B cell (primary cell): ENCODE measurements around the gene CYTIP. TPM values are rescaled to one million over a fixed set of nuclear protein-coding genes. Genes with fewer than 3 reads are reported as not detected.

Experiments
- ATAC-seq: fragments of 200-7000 bp; cut with Tn5 transposase; one replicate; pipeline ENCODE4 v1.10.0; 2021; ENCODE audit warnings: low read depth, mild to moderate bottlenecking, moderate number of reproducible peaks, moderate library complexity
- CTCF ChIA-PET: fragments of 350-600 bp; sonication (Branson Sonifier 250); formaldehyde crosslinking; loops from one replicate; lab custom pipeline; 2021; ENCODE audit warnings: antibody characterized with exemption, inconsistent platforms; lab: Charles Lee
- POLR2A ChIA-PET: fragments of 350-600 bp; sonication (Branson Sonifier 250); formaldehyde crosslinking; loops from one replicate; lab custom pipeline; 2021; ENCODE audit warnings: antibody characterized with exemption; lab: Charles Lee
- DNase-seq: peaks from one replicate; pipeline ENCODE4 v3.0.0; 2013
- H2AFZ ChIP-seq: 2 replicates; pipeline ENCODE4 v1.6.1; 2012; ENCODE audit warnings: mild to moderate bottlenecking, low read depth, low read length; ENCODE audit not compliant: insufficient read depth, poor library complexity, severe bottlenecking
- H3K27ac ChIP-seq, 2 donors: 1 replicate in 1 of 2; 2 replicates in 1 of 2; pipeline ENCODE4 v1.5.1; 2012 to 2013; ENCODE audit warnings: low read length in 2 of 2, mild to moderate bottlenecking in 2 of 2, moderate library complexity in 1 of 2
- H3K27me3 ChIP-seq, 4 experiments: fragments of 200-600 bp in 1 of 4; sonication (generic) in 1 of 4; replicated peaks in 1 of 4; 1 replicate in 2 of 4; 2 replicates in 2 of 4; pipeline versions ENCODE4 v1.6.1 to v1.7.0; 2013 to 2016; ENCODE audit warnings: low read length in 3 of 4, mild to moderate bottlenecking in 2 of 4, mixed read lengths in 1 of 4, moderate library complexity in 1 of 4; ENCODE audit not compliant: insufficient read depth in 4 of 4, control insufficient read depth in 3 of 4; ENCODE audit errors: control extremely low read depth in 1 of 4
- H3K36me3 ChIP-seq, 2 experiments: replicated peaks in 1 of 2; 1 replicate in 1 of 2; 2 replicates in 1 of 2; pipeline versions ENCODE4 v1.6.1 to v1.7.1; 2013; ENCODE audit warnings: low read length in 1 of 2; ENCODE audit not compliant: insufficient read depth in 2 of 2, control insufficient read depth in 1 of 2; ENCODE audit errors: control extremely low read depth in 1 of 2, extremely low read depth in 1 of 2
- H3K4me1 ChIP-seq, 2 donors: fragments of 200-600 bp in 1 of 2; sonication (generic) in 1 of 2; 1 replicate in 1 of 2; 2 replicates in 1 of 2; pipeline versions ENCODE4 v1.5.1 to v1.6.1; 2013 to 2017; ENCODE audit warnings: low read length in 2 of 2; ENCODE audit not compliant: control insufficient read depth in 2 of 2, insufficient read depth in 2 of 2
- H3K4me2 ChIP-seq: replicated peaks from 2 replicates; pipeline ENCODE3; 2012; ENCODE audit warnings: mild to moderate bottlenecking, low read depth, low read length; ENCODE audit not compliant: poor library complexity, severe bottlenecking
- H3K4me3 ChIP-seq, 5 experiments: fragments of 200-600 bp in 1 of 5; sonication (generic) in 1 of 5; 1 replicate in 3 of 5; 2 replicates in 2 of 5; pipeline versions ENCODE4 v1.5.1 to v1.7.0; 2011 to 2016; ENCODE audit warnings: low read length in 4 of 5, mild to moderate bottlenecking in 4 of 5, low read depth in 2 of 5, control low read depth in 1 of 5, moderate library complexity in 1 of 5; ENCODE audit not compliant: insufficient read depth in 1 of 5; ENCODE audit errors: control extremely low read depth in 1 of 5, extremely low read depth in 1 of 5
- H3K79me2 ChIP-seq: fragments of 200-600 bp; sonication (generic); one replicate; pipeline ENCODE4 v1.6.0; 2016; ENCODE audit warnings: low read length; ENCODE audit not compliant: control insufficient read depth, insufficient read depth
- H3K9ac ChIP-seq: fragments of 200-600 bp; sonication (generic); 2 replicates; pipeline ENCODE4 v1.6.1; 2017; ENCODE audit warnings: mild to moderate bottlenecking, low read length, moderate library complexity
- H3K9me3 ChIP-seq, 3 donors: one replicate each; pipeline versions ENCODE4 v1.6.1 to v1.7.1; 2013; ENCODE audit warnings: low read length in 2 of 3; ENCODE audit not compliant: control insufficient read depth in 2 of 3, insufficient read depth in 1 of 3; ENCODE audit errors: control extremely low read depth in 1 of 3
- H4K20me1 ChIP-seq: 2 replicates; pipeline ENCODE4 v1.6.0; 2012; ENCODE audit warnings: mild to moderate bottlenecking, low read length; ENCODE audit not compliant: insufficient read depth, control insufficient read depth, poor library complexity, severe bottlenecking
- H3K27ac Mint-ChIP-seq: one replicate; pipeline ENCODE4 v1.8.0; 2021; ENCODE audit warnings: mixed read lengths
- H3K27me3 Mint-ChIP-seq: one replicate; pipeline ENCODE4 v1.8.0; 2021; ENCODE audit warnings: mixed read lengths
- H3K4me1 Mint-ChIP-seq: one replicate; pipeline ENCODE4 v1.8.0; 2021; ENCODE audit warnings: mixed read lengths
- H3K4me3 Mint-ChIP-seq: one replicate; pipeline ENCODE4 v1.8.0; 2021; ENCODE audit warnings: mixed read lengths
- H3K9me3 Mint-ChIP-seq: one replicate; pipeline ENCODE4 v1.8.0; 2022; ENCODE audit warnings: mixed read lengths; ENCODE audit not compliant: insufficient read depth
- CTCF ChIP-seq: fragments of 200-600 bp; IDR thresholded peaks from one replicate; pipeline ENCODE4 v1.8.0; 2022; ENCODE audit warnings: antibody characterized with exemption, mild to moderate bottlenecking
- EZH2 ChIP-seq: IDR thresholded peaks from 2 replicates; pipeline ENCODE4 v1.6.1; 2012; ENCODE audit warnings: borderline replicate concordance, low read depth, mild to moderate bottlenecking, moderate library complexity, low read length; ENCODE audit not compliant: insufficient read depth, poor library complexity, severe bottlenecking
- WGBS: methylation state at CpG from one replicate; pipeline ENCODE4 v1.1.5; 2013; ENCODE audit warnings: missing lambda C conversion rate; ENCODE audit not compliant: insufficient coverage; 5-methylcytosine and 5-hydroxymethylcytosine counted together
- intact Hi-C: fragments of 100-400 bp; cut with micrococcal nuclease; formaldehyde crosslinking; loops from one replicate; pipeline ENCODE4 v1.10.0; 2022
- polyA plus RNA-seq: library from polyadenylated mRNA; depleted of rRNA; stranded (reverse); fragments of >200 nt; gene quantifications from 2 replicates; pipeline ENCODE4 v1.2.3, GENCODE V29; 2012
- total RNA-seq, 2 donors: library from RNA; stranded (reverse); fragments of 120-200 nt in 1 of 2; gene quantifications; 1 replicate in 1 of 2; 2 replicates in 1 of 2; pipeline versions ENCODE4 v1.2.3 to v1.2.4, GENCODE V29; 2013 to 2022

Gene CYTIP
- total and polyA plus RNA-seq, 2 donors (not counting 1 experiment from before 2014, with no cell fraction given), result 73.0 to 327 TPM

GRCh38 chr2:157468931-157469708 lies 25.2 kb upstream of the CYTIP start:
- Histone ChIP-seq H3K4me3 (peak overlapping the region; percentile 38 to 89 (median 55)), H2AFZ (peak overlapping the region; percentile 19), H3K9ac (peak overlapping the region; percentile 77), H4K20me1 (no peaks in the 10 kb centered on the region), H3K36me3 (no peaks in the 10 kb centered on the region), H3K27ac (peak overlapping the region; percentile 96 to 99), H3K79me2 (no peaks in the 10 kb centered on the region), H3K27me3 (no peaks in the 10 kb centered on the region), H3K4me2 (peak overlapping the region; percentile 73), H3K9me3 (no peaks in the 10 kb centered on the region), H3K4me1 (peaks cover 61 to 68% of the 10 kb centered on the region in 2 donors)
- peak overlapping the region; percentile 87 for H3K4me3 Mint-ChIP-seq
- POLR2A ChIA-PET, result interaction anchor here (0.6 to 2.9 kb wide), 6 partner anchors 23 to 1126 kb away, joined by 3 to 41 read pairs (median 5); partner anchors contain the start of gene CYTIP
- H3K9me3 Mint-ChIP-seq, result no peaks in the 10 kb centered on the region
- ATAC-seq (peak; percentile 80), DNase-seq (peak; percentile 91)
- intact Hi-C loops, result loop anchor here (1.0 to 5.0 kb wide), 6 partner anchors 16 to 1137 kb away; partner anchors contain the start of genes CYTIP and NR4A2
- peak overlapping the region; percentile 99 for H3K27ac Mint-ChIP-seq
- H3K4me1 Mint-ChIP-seq, result peaks cover 76% of the 10 kb centered on the region
- WGBS, result no CpG with 5 or more reads among the region's 8 CpGs
- CTCF ChIA-PET, result interaction anchor here (1.0 to 15.8 kb wide), 11 partner anchors 10 to 408 kb away, joined by 3 to 128 read pairs (median 6); partner anchors contain the start of gene CYTIP
- H3K27me3 Mint-ChIP-seq, result no peaks in the 10 kb centered on the region
- TF ChIP-seq EZH2 (no peak), CTCF (no peak)
